Dendritic cell treated with granulocyte-macrophage colony-stimulating factor and Interleukin-4, amounts not matched to agents 40 ng/mL and 50 ng/mL, for 4 days (primary cell): ENCODE data around the gene SSMEM1.
"Not testable (repeated sequence)": the region's sequence is repeated elsewhere in the genome, so short reads cannot be mapped to it uniquely, and the experiment has no call there.

Experiments used
- H3K27ac Mint-ChIP-seq: one replicate; pipeline ENCODE4 v1.8.0; 2022; ENCODE audit warnings: mild to moderate bottlenecking, mixed read lengths
- H3K27me3 Mint-ChIP-seq: one replicate; pipeline ENCODE4 v1.8.0; 2022; ENCODE audit warnings: mild to moderate bottlenecking, mixed read lengths
- H3K36me3 Mint-ChIP-seq: one replicate; pipeline ENCODE4 v1.8.0; 2022; ENCODE audit warnings: low read depth, mixed read lengths
- H3K4me1 Mint-ChIP-seq: one replicate; pipeline ENCODE4 v1.8.0; 2022; ENCODE audit warnings: low read depth, mixed read lengths
- H3K4me3 Mint-ChIP-seq: one replicate; pipeline ENCODE4 v1.8.0; 2022; ENCODE audit warnings: mild to moderate bottlenecking, moderate library complexity, mixed read lengths
- H3K9me3 Mint-ChIP-seq: one replicate; pipeline ENCODE4 v1.8.0; 2022; ENCODE audit warnings: mixed read lengths
- intact Hi-C: fragments of 100-400 bp; cut with micrococcal nuclease; formaldehyde crosslinking; loops from one replicate; pipeline ENCODE4 v1.15.0; 2022

The SSMEM1 gene, protein sequence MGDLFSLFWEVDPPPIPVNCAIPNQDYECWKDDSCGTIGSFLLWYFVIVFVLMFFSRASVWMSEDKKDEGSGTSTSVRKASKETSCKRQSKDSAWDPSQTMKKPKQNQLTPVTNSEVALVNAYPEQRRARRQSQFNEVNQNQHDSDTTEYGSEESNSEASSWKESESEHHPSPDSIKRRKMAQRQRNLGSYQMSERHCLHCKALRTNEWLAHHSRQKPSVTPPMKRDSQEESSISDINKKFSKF

DNA sequence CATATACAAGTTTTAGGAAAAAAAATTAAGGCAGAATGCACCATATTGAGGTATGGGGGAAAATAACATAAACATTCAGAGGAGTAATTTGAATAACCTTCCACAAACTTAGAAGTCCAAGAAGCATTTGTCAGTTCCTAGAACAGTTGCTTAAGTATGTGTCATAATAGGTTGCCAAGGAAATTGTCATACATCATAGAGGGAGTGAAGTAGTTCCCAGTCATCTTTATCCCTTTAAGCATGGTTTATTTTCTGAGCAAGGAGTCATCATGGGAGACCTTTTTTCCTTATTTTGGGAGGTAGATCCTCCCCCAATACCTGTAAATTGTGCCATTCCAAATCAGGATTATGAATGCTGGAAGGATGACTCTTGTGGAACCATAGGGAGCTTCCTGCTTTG lies at the start of gene SSMEM1:
SSMEM1 (plus strand) TSS at position 219 of the 400 bp plus-strand sequence; CDS start at position 270, 51 bp downstream.
- peaks cover 5% of the 10 kb centered on the region for H3K4me1 Mint-ChIP-seq
- H3K27ac Mint-ChIP-seq = no peak within 1 kb of the TSS
- H3K27me3 Mint-ChIP-seq = no peaks in the 10 kb centered on the region
- no peak within 1 kb of the TSS for H3K4me3 Mint-ChIP-seq
- peaks cover 17% of the 10 kb centered on the region for H3K36me3 Mint-ChIP-seq
- H3K9me3 Mint-ChIP-seq = no peaks in the 10 kb centered on the region
- intact Hi-C loops = no loop called here

DNA sequence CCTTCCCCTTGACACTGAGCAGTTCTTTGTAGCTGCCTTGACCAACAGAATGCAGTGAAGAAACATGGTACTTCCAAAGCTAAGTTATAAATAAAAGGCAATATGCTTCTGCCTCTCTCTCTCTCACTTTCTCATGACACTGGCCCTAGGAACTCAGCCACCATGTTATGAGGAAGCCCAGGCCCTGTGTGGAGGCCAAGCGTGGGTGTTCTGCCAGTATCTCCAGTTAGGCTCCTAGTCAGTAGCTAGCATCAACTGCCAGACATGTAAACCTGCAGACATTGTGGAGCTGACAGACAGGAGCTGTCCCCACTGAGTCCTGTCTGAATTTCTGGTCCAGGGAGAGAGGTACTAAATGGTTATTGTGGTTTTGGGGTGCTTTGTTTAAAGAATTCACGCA lies 47.6 kb upstream of the SSMEM1 start:
- Mint-ChIP-seq H3K4me1 (no peaks in the 10 kb centered on the region), H3K36me3 (peaks cover 64% of the 10 kb centered on the region), H3K9me3 (peaks cover 10% of the 10 kb centered on the region), H3K27me3 (no peaks in the 10 kb centered on the region), H3K27ac (no peak overlapping the region), H3K4me3 (no peak overlapping the region)
- intact Hi-C loops = no loop called here

DNA sequence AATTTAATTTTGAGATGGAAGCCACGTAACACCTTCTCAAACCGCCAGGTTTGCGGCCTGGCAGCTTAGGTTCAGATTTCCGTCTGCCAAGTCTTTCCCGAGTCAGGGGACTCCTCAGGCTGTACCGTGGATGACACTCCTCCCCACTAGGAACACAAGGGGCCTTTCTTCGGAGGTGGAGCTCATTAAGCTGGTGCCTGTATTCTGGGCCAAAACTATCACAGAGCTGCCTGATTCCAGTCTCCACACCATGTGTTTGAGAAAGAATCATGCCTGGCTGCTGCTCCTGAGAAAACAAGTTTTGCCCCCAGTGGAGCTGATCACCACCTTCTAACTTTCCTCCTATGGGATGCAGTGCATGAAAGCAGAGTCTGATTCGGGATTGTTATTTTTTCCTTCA lies 47.2 kb upstream of the SSMEM1 start:
- Mint-ChIP-seq H3K9me3 (peaks cover 10% of the 10 kb centered on the region), H3K4me3 (no peak overlapping the region), H3K36me3 (peaks cover 68% of the 10 kb centered on the region), H3K27ac (no peak overlapping the region), H3K4me1 (no peaks in the 10 kb centered on the region), H3K27me3 (no peaks in the 10 kb centered on the region)
- intact Hi-C loops = no loop called here

DNA sequence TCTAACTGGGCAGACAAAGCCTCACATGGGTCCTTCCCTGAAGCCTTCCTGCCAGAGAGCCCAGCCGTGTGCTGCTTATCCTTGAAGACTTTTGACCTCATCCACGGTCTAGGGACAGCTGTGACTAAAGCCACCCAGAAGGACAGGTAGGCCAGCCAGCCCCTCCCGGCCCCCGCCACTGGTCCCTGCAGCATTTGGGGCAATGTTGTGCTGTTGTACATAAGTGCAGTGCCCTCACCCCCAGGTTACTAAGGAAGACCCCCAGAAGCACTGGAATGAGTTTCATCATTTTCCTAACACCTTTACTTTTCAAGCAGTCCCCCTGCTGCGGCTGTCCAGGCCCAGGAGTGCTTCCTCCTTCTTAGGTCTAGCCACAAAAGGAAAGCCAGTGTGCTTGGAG lies 45.5 kb upstream of the SSMEM1 start:
- intact Hi-C loops = no loop called here
- H3K9me3 Mint-ChIP-seq = peaks cover 10% of the 10 kb centered on the region
- H3K27ac Mint-ChIP-seq = no peak overlapping the region
- no peaks in the 10 kb centered on the region for H3K27me3 Mint-ChIP-seq
- H3K36me3 Mint-ChIP-seq = peaks cover 82% of the 10 kb centered on the region
- H3K4me1 Mint-ChIP-seq = no peaks in the 10 kb centered on the region
- H3K4me3 Mint-ChIP-seq = no peak overlapping the region

DNA sequence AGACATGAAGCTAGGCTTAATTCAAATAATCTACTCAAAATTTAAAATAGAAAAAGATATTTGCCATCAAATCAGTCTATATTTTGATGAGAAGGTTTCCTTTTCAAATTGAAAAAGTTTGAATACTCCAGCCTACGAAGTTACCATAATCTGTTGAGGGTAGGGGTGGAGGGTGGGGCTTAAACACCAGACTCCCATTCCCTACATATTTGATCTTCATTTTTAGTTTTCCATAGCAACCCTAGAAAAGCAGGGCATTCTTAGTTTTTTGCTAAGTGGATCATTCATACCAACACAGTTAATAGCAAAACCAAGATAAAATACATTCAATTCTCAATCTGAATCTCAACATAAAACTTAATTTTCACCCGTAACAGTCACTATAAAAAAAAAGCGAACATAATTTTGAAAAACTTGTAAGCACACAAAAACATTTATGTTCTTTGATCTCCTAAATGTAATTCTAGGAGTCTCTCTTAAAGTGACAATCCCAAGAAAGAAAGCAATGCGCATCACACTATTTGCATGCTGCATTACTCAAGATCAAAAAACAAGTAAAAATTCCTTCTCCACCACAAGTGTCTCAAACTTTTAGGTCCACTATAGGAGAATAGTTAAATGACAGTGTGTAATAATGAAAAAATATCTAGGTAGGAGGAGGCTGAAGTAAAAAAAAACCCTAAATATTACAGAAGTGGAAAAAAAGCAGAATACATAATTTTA lies 33.3 kb upstream of the SSMEM1 start:
- Mint-ChIP-seq H3K4me3 (no peak overlapping the region), H3K36me3 (peaks cover 80% of the 10 kb centered on the region), H3K27ac (no peak overlapping the region), H3K4me1 (no peaks in the 10 kb centered on the region), H3K27me3 (no peaks in the 10 kb centered on the region), H3K9me3 (no peaks in the 10 kb centered on the region)
- intact Hi-C loops = no loop called here

DNA sequence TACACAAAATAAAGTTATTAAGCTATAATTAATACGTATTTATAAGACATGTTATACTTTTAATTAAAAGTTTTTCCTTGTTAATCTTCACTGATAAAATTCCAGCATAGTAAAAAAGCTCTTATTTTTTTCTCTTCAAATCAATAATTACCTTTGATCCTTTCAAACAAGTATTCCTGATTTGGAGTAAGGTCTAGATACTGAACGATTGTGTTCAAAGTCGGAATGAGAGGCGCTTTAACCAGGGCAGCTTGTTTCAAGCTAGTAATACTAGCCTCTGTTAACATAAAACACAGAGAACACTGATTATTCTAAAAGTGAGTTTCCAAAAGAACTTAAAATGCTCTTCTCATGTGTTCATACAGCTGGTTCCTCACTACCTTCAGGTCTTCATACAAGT lies 29.4 kb upstream of the SSMEM1 start:
- H3K4me3 Mint-ChIP-seq = no peak overlapping the region
- no peak overlapping the region for H3K27ac Mint-ChIP-seq
- peaks cover 74% of the 10 kb centered on the region for H3K36me3 Mint-ChIP-seq
- no peaks in the 10 kb centered on the region for H3K9me3 Mint-ChIP-seq
- intact Hi-C loops = no loop called here
- H3K27me3 Mint-ChIP-seq = no peaks in the 10 kb centered on the region
- no peaks in the 10 kb centered on the region for H3K4me1 Mint-ChIP-seq

DNA sequence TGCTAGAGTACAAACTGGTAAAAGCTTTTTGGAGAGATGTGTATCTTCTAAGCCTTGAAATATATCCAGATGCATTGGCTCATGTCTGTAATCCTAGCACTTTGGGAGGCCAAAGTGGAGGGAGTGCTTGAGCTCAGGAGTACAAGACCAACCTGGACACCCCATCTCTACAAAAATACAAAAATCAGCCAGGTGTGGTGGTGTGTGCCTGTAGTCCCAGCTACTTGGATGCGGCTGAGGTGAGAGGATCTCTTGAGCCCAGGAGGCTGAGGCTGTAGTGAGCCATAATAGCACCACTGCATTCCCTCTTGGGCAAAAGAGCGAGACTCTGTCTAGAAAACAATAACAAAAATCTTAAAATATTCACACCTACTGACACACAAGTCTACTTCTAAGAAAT lies 28.0 kb upstream of the SSMEM1 start:
- intact Hi-C loops = no loop called here
- no peak overlapping the region for H3K27ac Mint-ChIP-seq

DNA sequence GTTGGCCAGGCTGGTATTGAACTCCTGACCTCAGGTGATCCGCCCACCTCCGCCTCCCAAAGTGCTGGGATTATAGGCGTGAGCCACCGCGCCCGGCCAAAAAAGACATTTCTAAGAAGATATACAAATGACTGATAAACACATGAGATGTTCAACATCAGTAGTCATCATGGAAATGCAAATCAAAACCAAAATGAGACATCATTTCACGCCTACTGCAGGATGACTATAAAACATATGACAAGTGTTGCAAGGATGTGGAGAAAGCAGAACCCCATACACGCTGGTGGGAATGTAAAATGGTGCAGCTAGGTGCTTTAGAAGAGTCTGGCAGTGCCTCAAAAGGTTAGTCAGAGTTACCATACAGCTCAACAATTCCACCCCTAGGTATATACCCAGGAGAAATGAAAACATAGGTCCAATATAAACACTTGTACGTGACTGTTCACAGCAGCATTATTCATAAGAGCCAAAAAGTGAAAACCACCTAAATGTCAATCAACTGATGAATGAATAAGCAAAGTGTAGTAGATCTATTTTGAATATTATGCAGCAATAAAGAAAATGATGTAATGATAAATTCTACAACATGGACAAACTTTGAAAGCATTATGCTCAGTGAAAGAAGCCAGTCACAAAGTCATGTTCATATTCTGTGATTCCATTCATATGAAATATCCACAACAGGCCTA lies 26.9 kb upstream of the SSMEM1 start:
- Mint-ChIP-seq H3K27ac (no peak overlapping the region), H3K27me3 (no peaks in the 10 kb centered on the region), H3K36me3 (peaks cover 63% of the 10 kb centered on the region), H3K9me3 (no peaks in the 10 kb centered on the region), H3K4me3 (no peak overlapping the region), H3K4me1 (no peaks in the 10 kb centered on the region)
- intact Hi-C loops = no loop called here

More for the DNA sequence above, 28.0 kb upstream of the SSMEM1 start:
- H3K27me3 Mint-ChIP-seq = no peaks in the 10 kb centered on the region
- H3K4me1 Mint-ChIP-seq = no peaks in the 10 kb centered on the region
- H3K4me3 Mint-ChIP-seq = no peak overlapping the region
- no peaks in the 10 kb centered on the region for H3K9me3 Mint-ChIP-seq
- H3K36me3 Mint-ChIP-seq = peaks cover 68% of the 10 kb centered on the region

DNA sequence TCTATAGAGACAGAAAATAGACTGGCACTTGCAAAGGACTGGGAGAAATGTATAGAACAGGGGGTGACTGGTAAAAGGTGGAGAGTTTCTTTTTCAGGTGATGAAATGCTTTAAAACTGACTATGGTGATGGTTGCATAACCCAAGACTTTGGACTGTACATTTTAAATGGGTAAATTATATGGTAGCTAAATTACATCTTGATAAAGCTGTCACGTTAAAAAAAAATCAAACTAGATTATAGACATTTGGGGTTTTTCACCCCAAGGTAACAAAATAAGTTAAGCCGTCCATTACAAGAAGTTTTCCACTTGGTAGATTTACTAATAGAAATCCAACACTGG lies 26.4 kb upstream of the SSMEM1 start:
- Mint-ChIP-seq H3K36me3 (peaks cover 62% of the 10 kb centered on the region), H3K4me3 (no peak overlapping the region), H3K9me3 (no peaks in the 10 kb centered on the region), H3K27ac (no peak overlapping the region), H3K4me1 (no peaks in the 10 kb centered on the region), H3K27me3 (no peaks in the 10 kb centered on the region)
- intact Hi-C loops = no loop called here

DNA sequence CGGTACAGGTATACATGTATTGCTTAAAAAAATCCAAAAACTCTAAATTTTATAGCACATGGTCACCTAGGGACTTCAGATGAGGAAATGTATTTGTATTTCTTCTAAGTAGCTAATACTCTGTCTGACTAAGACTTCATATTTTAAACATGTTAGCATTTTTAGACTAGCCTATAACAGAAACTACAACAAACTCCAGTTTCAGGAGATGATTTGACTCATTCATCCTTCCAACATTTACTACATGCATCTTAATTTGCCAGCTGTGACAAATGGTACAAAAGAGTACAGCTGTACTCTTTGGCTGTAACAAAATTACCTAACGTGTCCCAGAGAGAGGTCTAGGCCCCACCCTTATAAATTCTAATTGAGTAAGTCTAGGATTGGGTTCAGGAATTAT lies 24.7 kb upstream of the SSMEM1 start:
- intact Hi-C loops = no loop called here
- H3K9me3 Mint-ChIP-seq = no peaks in the 10 kb centered on the region
- peaks cover 64% of the 10 kb centered on the region for H3K36me3 Mint-ChIP-seq
- H3K27ac Mint-ChIP-seq = no peak overlapping the region
- H3K27me3 Mint-ChIP-seq = no peaks in the 10 kb centered on the region
- H3K4me1 Mint-ChIP-seq = no peaks in the 10 kb centered on the region
- no peak overlapping the region for H3K4me3 Mint-ChIP-seq

DNA sequence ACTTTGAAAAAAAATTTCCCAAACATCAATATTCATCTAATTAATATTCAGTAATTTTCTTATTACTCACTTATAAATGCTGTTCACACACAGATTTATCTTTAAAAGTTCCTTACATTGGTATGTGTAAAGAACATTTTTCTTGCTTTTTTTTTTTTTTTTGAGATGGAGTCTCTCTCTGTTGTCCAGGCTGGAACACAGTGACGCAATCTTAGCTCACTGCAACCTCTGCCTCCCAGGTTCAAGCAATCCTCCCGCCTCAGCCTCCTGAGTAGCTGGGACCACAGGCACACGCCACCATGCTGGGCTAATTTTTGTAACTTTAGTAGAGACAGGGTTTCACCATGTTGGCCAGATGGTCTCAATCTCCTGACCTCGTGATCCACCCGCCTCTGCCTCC lies 23.3 kb upstream of the SSMEM1 start:
- intact Hi-C loops, H3K27me3 Mint-ChIP-seq, H3K27ac Mint-ChIP-seq, H3K9me3 Mint-ChIP-seq, H3K4me1 Mint-ChIP-seq, H3K4me3 Mint-ChIP-seq: not testable (repeated sequence)
- H3K36me3 Mint-ChIP-seq = peaks cover 63% of the 10 kb centered on the region

DNA sequence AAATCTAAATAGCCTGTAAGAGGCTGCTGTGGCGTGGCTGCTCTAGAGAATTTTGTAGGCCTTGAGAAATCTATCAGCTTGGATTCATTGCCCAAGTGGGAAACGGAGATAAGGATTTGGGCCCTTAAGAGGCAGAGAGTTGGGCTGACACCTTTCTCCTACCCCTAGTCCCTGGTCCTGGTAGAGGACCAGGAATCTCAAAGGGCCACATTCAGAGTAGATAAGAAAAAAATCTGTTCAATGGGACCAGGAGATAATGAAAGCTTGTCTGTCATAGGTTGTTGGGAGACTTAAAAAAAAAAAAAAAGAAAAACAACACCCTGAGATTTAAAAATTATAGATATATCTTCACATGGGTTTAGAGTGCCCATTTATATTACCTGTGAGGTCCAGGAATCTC lies 20.3 kb upstream of the SSMEM1 start:
- no peaks in the 10 kb centered on the region for H3K4me1 Mint-ChIP-seq
- H3K36me3 Mint-ChIP-seq = peaks cover 63% of the 10 kb centered on the region
- H3K27ac Mint-ChIP-seq = no peak overlapping the region

DNA sequence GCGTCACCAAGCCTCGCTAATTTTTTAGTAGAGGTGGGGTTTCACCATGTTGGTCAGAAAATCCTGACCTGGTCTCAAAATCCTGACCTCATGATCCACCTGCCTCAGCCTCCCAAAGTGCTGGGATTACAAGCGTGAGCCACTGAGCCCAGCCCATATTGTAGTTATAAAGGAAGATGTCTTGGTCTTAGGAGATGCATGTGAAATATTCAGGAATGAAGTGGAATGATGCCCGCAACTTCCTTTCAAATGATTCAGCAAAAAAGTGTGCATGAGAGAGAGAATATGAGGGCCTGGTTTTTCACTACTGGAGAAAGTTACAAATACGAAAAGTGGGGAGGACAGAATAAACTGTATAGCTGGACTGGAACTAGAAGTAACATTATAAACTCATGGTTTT lies 18.3 kb upstream of the SSMEM1 start:
- no peaks in the 10 kb centered on the region for H3K9me3 Mint-ChIP-seq
- H3K27me3 Mint-ChIP-seq = no peaks in the 10 kb centered on the region
- H3K4me1 Mint-ChIP-seq = no peaks in the 10 kb centered on the region
- intact Hi-C loops = no loop called here
- H3K27ac Mint-ChIP-seq = no peak overlapping the region
- H3K4me3 Mint-ChIP-seq = no peak overlapping the region
- peaks cover 68% of the 10 kb centered on the region for H3K36me3 Mint-ChIP-seq

More for the DNA sequence above, 20.3 kb upstream of the SSMEM1 start:
- H3K9me3 Mint-ChIP-seq = no peaks in the 10 kb centered on the region
- no peaks in the 10 kb centered on the region for H3K27me3 Mint-ChIP-seq
- intact Hi-C loops = no loop called here
- H3K4me3 Mint-ChIP-seq = no peak overlapping the region

DNA sequence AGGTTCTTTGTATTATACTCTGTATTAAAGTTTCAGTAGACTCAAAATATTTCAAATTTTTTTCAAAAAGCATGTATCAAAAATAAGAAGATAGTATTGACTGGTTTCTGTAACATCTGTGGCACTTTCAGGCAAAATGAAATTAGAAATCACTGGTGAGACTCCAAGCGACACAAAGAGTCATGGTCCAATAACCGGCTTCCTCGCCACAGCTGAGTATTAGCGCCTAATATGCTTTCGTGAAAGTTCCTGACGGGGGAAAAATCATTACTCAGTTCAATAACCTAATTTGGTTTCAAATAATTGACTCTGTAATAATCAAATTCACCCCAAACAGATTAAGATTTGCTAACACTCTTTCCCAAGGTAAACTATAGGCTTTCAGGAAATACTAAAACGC lies 15.9 kb upstream of the SSMEM1 start:
- H3K4me1 Mint-ChIP-seq = no peaks in the 10 kb centered on the region
- no peak overlapping the region for H3K4me3 Mint-ChIP-seq
- H3K36me3 Mint-ChIP-seq = peaks cover 70% of the 10 kb centered on the region
- no peaks in the 10 kb centered on the region for H3K9me3 Mint-ChIP-seq
- H3K27ac Mint-ChIP-seq = no peak overlapping the region
- intact Hi-C loops = no loop called here
- no peaks in the 10 kb centered on the region for H3K27me3 Mint-ChIP-seq
